NCI-H510A (cell line): ENCODE results near the gene EHD2.
A peak's percentile ranks its signal among the peaks of the same experiment; 100 is the strongest.
"Not testable (repeated sequence)": the region's sequence is repeated elsewhere in the genome, so short reads cannot be mapped to it uniquely, and the experiment has no call there.

Experiments
- DNase-seq: peaks from one replicate; lab custom pipeline; 2025; lab: John Stamatoyannopoulos, UW

Gene EHD2

DNA sequence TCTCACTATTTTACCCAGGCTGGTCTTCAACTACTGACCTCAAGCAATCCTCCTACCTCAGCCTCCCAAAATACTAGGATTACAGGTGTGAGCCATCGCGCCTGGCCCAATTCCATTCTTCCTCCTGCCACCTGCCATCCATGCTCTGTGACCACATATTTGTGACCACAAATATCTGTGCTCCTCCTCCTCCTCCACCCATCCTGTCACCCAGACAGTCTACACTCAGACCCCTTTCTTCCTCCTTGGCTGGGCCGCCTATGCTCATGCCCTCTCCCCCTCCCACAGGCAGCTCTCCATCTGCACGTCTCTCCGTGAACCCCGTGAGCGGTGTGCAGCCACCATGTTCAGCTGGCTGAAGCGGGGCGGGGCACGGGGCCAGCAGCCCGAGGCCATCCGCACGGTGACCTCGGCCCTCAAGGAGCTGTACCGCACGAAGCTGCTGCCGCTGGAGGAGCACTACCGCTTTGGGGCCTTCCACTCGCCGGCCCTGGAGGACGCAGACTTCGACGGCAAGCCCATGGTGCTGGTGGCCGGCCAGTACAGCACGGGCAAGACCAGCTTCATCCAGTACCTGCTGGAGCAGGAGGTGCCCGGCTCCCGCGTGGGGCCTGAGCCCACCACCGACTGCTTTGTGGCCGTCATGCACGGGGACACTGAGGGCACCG lies 3.2 kb downstream of the EHD2 start:
- DNase-seq = no peak

- DNase-seq = not testable (repeated sequence)
Observed at GRCh38 chr19:47718415-47719046, 5.3 kb downstream of the EHD2 start.

- DNase-seq = no peak
Observed at GRCh38 chr19:47719047-47719859, 6.0 kb downstream of the EHD2 start.

DNA sequence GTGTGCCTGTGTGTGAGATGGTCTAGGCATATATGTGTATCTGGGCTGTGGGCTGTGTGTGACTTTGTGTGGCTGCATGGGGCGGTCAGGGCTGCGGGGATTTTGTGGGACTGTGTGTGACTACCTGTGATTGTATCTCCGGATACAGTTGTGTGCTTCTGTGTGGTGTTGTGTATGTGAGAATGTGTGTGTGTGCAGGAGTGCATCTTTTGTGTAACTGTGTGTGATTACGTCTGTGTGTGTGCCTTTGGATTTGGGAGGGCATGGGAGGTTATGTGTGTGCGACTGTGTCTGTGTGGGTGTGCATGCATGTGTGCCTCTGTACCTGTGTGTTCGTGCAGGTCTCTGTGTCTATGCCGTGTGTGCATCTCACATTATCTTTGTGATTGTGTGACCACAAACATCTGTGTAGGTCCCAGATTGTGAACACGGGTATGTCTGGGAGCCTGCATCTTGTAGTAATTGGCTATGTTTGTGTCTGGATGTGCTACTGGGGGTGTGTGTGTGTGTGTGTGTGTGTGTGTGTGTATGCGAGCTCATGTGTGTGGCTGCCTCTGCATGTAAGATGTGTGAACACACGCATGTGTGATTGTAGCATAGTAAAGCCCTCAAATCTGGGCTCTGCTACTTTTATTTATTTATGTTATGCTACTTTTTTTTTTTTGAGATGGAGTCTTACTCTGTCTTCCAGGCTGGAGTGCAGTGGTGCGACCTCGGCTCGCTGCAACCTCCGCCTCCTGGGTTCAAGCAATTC lies 7.6 kb downstream of the EHD2 start:
- DNase-seq = no peak

GRCh38 chr19:47723581-47723940 lies 10.3 kb downstream of the EHD2 start:
- DNase-seq = no peak

DNA sequence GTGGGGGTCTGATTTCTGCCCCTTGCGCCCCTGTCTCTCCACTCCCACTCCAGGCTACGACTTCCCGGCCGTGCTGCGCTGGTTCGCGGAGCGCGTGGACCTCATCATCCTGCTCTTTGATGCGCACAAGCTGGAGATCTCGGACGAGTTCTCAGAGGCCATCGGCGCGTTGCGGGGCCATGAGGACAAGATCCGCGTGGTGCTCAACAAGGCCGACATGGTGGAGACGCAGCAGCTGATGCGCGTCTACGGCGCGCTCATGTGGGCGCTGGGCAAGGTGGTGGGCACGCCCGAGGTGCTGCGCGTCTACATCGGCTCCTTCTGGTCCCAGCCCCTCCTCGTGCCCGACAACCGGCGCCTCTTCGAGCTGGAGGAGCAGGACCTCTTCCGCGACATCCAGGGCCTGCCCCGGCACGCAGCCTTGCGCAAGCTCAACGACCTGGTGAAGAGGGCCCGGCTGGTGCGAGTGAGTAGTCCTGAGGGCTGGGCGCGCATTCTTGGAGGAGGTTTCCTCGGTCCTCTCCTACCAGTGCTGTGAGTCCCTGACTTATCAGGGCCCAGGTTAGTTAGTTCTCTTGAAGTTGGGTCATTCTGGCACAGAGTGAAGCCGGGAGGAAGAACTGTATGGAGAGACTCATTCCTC lies 12.7 kb downstream of the EHD2 start:
- no peak for DNase-seq

GRCh38 chr19:47726467-47726866 lies 13.2 kb downstream of the EHD2 start:
- DNase-seq = no peak

- not testable (repeated sequence) for DNase-seq
Observed at GRCh38 chr19:47728295-47728694, 15.1 kb downstream of the EHD2 start.

- no peak for DNase-seq
Observed at GRCh38 chr19:47729468-47729798, 16.2 kb downstream of the EHD2 start.

- no peak for DNase-seq
Observed at GRCh38 chr19:47729799-47730520, 16.7 kb downstream of the EHD2 start.

DNA sequence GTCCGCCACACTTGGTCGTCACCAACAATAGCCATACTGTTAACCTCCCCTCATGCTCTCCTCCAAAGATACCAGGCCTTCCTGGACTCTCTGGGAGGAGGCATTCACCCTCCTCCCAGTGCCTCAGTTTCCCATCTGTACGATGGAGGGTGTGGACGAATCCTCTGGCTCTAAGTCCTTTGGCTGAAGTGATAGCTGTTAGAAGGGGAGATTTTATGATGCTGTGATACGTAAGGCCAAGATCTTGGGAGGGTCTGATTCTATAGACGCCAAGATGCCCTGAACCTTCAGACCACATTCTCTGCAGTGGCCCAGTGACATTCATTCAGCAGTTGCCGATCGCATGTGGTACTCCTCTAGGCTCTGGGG lies 17.3 kb downstream of the EHD2 start:
- no peak for DNase-seq

GRCh38 chr19:47730910-47731309 lies 17.7 kb downstream of the EHD2 start:
- DNase-seq = no peak

- DNase-seq = no peak
Observed at GRCh38 chr19:47735131-47735530, 21.9 kb downstream of the EHD2 start.

- no peak for DNase-seq
Observed at GRCh38 chr19:47740866-47741519, 27.8 kb downstream of the EHD2 start.

- DNase-seq = no peak
Observed at GRCh38 chr19:47741544-47742140, 28.4 kb downstream of the EHD2 start.

DNA sequence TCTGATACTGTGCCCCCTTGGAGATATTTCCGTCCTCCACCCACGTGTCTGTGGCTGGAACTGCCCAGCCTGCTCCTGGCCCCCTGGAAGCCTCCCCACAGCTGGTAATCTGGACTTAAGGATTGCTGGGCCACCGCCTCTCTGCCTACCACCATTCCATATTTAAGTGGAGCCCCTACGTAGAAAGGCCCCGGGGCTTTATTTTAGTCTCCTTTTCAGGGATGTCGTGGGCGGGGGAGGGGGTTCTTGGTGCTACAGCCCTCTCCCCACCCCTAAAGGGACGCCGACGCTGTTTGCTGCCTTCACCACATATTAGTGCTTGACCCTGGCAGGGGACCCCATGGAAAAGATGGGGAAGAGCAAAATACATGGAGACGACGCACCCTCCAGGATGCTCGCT lies 29.4 kb downstream of the EHD2 start:
- no peak for DNase-seq

DNA sequence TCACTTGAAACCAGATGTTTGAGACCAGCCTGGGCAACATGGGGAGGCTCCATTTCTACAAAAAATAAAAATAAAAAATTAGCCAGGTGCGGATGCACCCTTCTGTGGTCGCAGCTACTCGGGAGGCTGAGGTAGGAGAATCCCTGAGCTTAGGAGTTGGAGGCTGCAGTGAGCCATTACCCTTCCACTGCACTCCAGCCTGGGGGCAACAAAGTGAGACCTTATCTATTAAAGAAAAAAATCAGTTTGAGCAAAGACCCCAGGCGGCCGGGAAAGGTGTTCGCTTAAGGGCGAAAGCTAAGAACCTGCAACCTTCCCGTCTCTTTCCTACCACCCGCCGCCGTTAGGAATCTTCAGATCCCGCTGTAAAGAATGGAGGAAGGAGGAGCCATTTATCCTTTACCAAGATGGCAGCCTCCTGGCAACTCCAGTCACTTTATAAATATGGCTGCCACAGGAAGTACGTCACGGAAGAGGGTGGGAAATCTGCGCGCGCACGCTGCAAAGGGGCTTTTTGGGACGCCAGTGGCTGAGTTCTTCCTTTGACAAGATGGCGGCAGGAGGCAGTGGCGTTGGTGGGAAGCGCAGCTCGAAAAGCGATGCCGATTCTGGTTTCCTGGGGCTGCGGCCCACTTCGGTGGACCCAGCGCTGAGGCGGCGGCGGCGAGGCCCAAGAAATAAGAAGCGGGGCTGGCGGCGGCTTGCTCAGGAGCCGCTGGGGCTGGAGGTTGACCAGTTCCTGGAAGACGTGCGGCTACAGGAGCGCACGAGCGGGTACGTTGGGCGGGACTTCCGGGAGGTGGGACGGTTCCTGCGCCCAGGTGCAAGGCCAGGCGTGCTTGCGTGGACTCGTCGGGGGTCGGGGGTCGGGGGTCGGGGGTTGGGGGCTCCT lies 32.0 kb downstream of the EHD2 start, which contains the start of gene NOP53:
Gene NOP53 (plus strand): TSS at position 537 of the 892 bp plus-strand sequence. CDS start 14 bp downstream, at position 551.
- DNase-seq = peak; percentile 83

GRCh38 chr19:47746129-47746528 lies 32.9 kb downstream of the EHD2 start:
- DNase-seq = not testable (repeated sequence)

GRCh38 chr19:47749326-47749725 lies 36.1 kb downstream of the EHD2 start:
- DNase-seq = no peak
